Loucy (cell line): ENCODE results near the gene MGAT4B.

ENCODE experiments used
- H2AFZ ChIP-seq: fragments of 200-600 bp; sonication (generic); 2 replicates; pipeline ENCODE4 v1.6.0; 2016; ENCODE audit warnings: antibody characterized with exemption, mild to moderate bottlenecking, low read length, moderate library complexity
- H3F3A ChIP-seq: fragments of 200-600 bp; 2 replicates; pipeline ENCODE4 v1.6.0; 2016; ENCODE audit warnings: antibody characterized with exemption, low read depth, mild to moderate bottlenecking
- H3K27me3 ChIP-seq: fragments of 200-600 bp; sonication (generic); 2 replicates; pipeline ENCODE4 v1.6.1; 2014; ENCODE audit warnings: low read length, mild to moderate bottlenecking; ENCODE audit not compliant: insufficient read depth, poor library complexity, severe bottlenecking
- H3K36me3 ChIP-seq: fragments of 200-600 bp; sonication (generic); 2 replicates; pipeline ENCODE4 v1.6.1; 2016; ENCODE audit warnings: low read length; ENCODE audit not compliant: insufficient read depth
- H3K4me1 ChIP-seq: fragments of 200-600 bp; sonication (generic); 2 replicates; pipeline ENCODE4 v1.5.1; 2014; ENCODE audit warnings: low read length, mild to moderate bottlenecking; ENCODE audit not compliant: insufficient read depth, poor library complexity, severe bottlenecking
- H3K4me2 ChIP-seq: fragments of 200-600 bp; sonication (generic); 2 replicates; pipeline ENCODE4 v1.6.0; 2014; ENCODE audit warnings: antibody characterized with exemption, low read length, low read depth, mild to moderate bottlenecking; ENCODE audit not compliant: poor library complexity, severe bottlenecking
- H3K4me3 ChIP-seq: fragments of 200-600 bp; sonication (generic); 2 replicates; pipeline ENCODE4 v1.5.1; 2014; ENCODE audit warnings: low read length, mild to moderate bottlenecking, mixed read lengths; ENCODE audit not compliant: poor library complexity, severe bottlenecking
- H3K79me2 ChIP-seq: fragments of 200-600 bp; sonication (generic); 2 replicates; pipeline ENCODE4 v1.6.1; 2014; ENCODE audit warnings: low read length; ENCODE audit not compliant: insufficient read depth
- H3K9ac ChIP-seq: fragments of 200-600 bp; sonication (generic); 2 replicates; pipeline ENCODE4 v1.6.0; 2014; ENCODE audit warnings: mild to moderate bottlenecking, low read depth, low read length, moderate library complexity; ENCODE audit not compliant: poor library complexity, severe bottlenecking
- H3K9me2 ChIP-seq: fragments of 200-600 bp; sonication (generic); replicated peaks from 2 replicates; pipeline ENCODE4 v1.6.1; 2016; ENCODE audit warnings: low read depth, low read length, mixed read lengths
- H3K9me3 ChIP-seq: fragments of 200-600 bp; sonication (generic); 2 replicates; pipeline ENCODE4 v1.6.1; 2014; ENCODE audit warnings: mild to moderate bottlenecking, antibody characterized with exemption, low read length, low read depth; ENCODE audit not compliant: insufficient read depth
- H4K20me1 ChIP-seq: fragments of 200-600 bp; sonication (generic); 2 replicates; pipeline ENCODE4 v1.6.0; 2014; ENCODE audit warnings: antibody characterized with exemption, low read length, mild to moderate bottlenecking; ENCODE audit not compliant: insufficient read depth, poor library complexity, severe bottlenecking
- CTCF ChIP-seq: fragments of 200-600 bp; sonication (generic); conservative IDR thresholded peaks from 2 replicates; pipeline ENCODE4 v1.5.1; 2014; ENCODE audit warnings: mild to moderate bottlenecking, antibody characterized with exemption, low read length
- EZH2phosphoT487 ChIP-seq: fragments of 200-600 bp; IDR thresholded peaks from 2 replicates; pipeline ENCODE4 v1.6.1; 2018; ENCODE audit warnings: antibody characterized with exemption, mild to moderate bottlenecking, moderate library complexity, borderline replicate concordance

Gene MGAT4B

DNA sequence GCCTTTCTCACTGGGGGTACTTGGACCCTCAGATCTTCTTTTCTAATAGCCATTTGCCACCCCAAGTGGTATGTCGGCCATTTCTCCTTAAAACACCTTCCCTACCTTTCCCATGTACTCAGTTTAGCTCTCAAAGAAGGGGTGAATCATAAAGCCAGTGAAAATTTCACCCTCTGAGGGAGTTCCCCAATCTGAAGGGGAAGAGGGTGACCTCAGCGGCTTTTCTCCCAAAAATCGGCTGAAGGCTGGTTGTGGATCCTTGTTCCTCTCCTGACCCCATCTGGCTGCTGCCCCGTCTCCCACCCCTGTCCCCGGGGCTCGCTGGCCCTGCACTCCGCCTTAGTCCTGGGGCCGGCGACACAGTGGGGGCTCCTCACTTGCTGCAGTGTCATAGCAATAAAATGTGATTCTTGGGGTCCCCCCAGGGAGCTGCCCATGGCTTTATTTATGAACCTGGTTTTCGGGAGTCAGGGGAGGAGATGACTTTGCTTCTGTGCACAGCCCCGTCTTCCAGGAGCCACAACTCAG is 30.2 kb downstream of the MGAT4B start:
- Histone ChIP-seq H3K4me1 (no peaks in the 10 kb centered on the region), H2AFZ (no peak overlapping the region), H3K4me2 (no peak overlapping the region), H3K9me2 (no peaks in the 10 kb centered on the region), H3F3A (no peaks in the 10 kb centered on the region), H3K27me3 (no peaks in the 10 kb centered on the region), H3K9me3 (no peaks in the 10 kb centered on the region), H3K79me2 (no peaks in the 10 kb centered on the region), H3K9ac (no peak overlapping the region), H3K36me3 (peaks cover 29% of the 10 kb centered on the region; the same call in 1 of the 2 replicates), H4K20me1 (no peaks in the 10 kb centered on the region), H3K4me3 (no peak overlapping the region)
- TF ChIP-seq EZH2phosphoT487 (no peak), CTCF (no peak)

- H3K9me3 ChIP-seq: no peaks in the 10 kb centered on the region
- TF ChIP-seq EZH2phosphoT487 (no peak), CTCF (no peak)
- no peaks in the 10 kb centered on the region for H4K20me1 ChIP-seq
- no peak overlapping the region for H3K4me3 ChIP-seq
- no peak overlapping the region for H2AFZ ChIP-seq
- H3K9ac ChIP-seq: no peak overlapping the region
- no peaks in the 10 kb centered on the region for H3F3A ChIP-seq
- no peaks in the 10 kb centered on the region for H3K9me2 ChIP-seq
- H3K79me2 ChIP-seq: no peaks in the 10 kb centered on the region
- H3K4me2 ChIP-seq: no peak overlapping the region
- H3K36me3 ChIP-seq: peaks cover 43% of the 10 kb centered on the region; the same call in 1 of the 2 replicates
- H3K4me1 ChIP-seq: no peaks in the 10 kb centered on the region
- no peaks in the 10 kb centered on the region for H3K27me3 ChIP-seq
Measured at GRCh38 chr5:179774442-179774841, 32.2 kb downstream of the MGAT4B start.

- no peaks in the 10 kb centered on the region for H3K27me3 ChIP-seq
- no peak overlapping the region for H2AFZ ChIP-seq
- no peak overlapping the region for H3K4me2 ChIP-seq
- no peak for TF ChIP-seq EZH2phosphoT487
- no peak for TF ChIP-seq CTCF
- no peaks in the 10 kb centered on the region for H4K20me1 ChIP-seq
- H3K36me3 ChIP-seq: peaks cover 50% of the 10 kb centered on the region; the same call in 1 of the 2 replicates
- H3K79me2 ChIP-seq: no peaks in the 10 kb centered on the region
- no peaks in the 10 kb centered on the region for H3F3A ChIP-seq
- no peak overlapping the region for H3K4me3 ChIP-seq
- no peak overlapping the region for H3K9ac ChIP-seq
- H3K9me3 ChIP-seq: no peaks in the 10 kb centered on the region
- no peaks in the 10 kb centered on the region for H3K4me1 ChIP-seq
- H3K9me2 ChIP-seq: no peaks in the 10 kb centered on the region
Measured at GRCh38 chr5:179773686-179774040, 33.0 kb downstream of the MGAT4B start.
